COLO668 (cell line): Measurements from ENCODE around the gene ASTN1.

Experiments
- DNase-seq: peaks from one replicate; lab custom pipeline; 2025; ENCODE audit not compliant: unreplicated experiment; lab: John Stamatoyannopoulos, UW

Gene ASTN1

GRCh38 chr1:177165069-177165439 lies 542 bp upstream of the ASTN1 start:
- no peak for DNase-seq

- DNase-seq = peak; percentile 48
These were observed 600 bp downstream of the ASTN1 start for GRCh38 chr1:177163844-177164379.

GRCh38 chr1:177162243-177162642 lies 2.3 kb downstream of the ASTN1 start:
- no peak for DNase-seq

GRCh38 chr1:177146499-177146898 lies 18.0 kb downstream of the ASTN1 start:
- no peak for DNase-seq

GRCh38 chr1:177145106-177146070 lies 19.1 kb downstream of the ASTN1 start:
- no peak for DNase-seq

- no peak for DNase-seq
These were observed 21.7 kb downstream of the ASTN1 start for GRCh38 chr1:177142791-177143271.

- no peak for DNase-seq
These were observed 22.5 kb downstream of the ASTN1 start for GRCh38 chr1:177142010-177142409.

- DNase-seq = no peak
These were observed 26.2 kb downstream of the ASTN1 start for GRCh38 chr1:177138347-177138746.

GRCh38 chr1:177137814-177138213 lies 26.7 kb downstream of the ASTN1 start:
- DNase-seq = no peak

- DNase-seq = no peak
These were observed 29.3 kb downstream of the ASTN1 start for GRCh38 chr1:177135250-177135649.

GRCh38 chr1:177133977-177134538 lies 30.5 kb downstream of the ASTN1 start:
- DNase-seq = no peak

- DNase-seq = no peak
These were observed 32.4 kb downstream of the ASTN1 start for GRCh38 chr1:177132141-177132540.

GRCh38 chr1:177131723-177132122 lies 32.8 kb downstream of the ASTN1 start:
- DNase-seq = no peak

GRCh38 chr1:177130451-177130945 lies 34.0 kb downstream of the ASTN1 start:
- no peak for DNase-seq

- DNase-seq = no peak
These were observed 35.7 kb downstream of the ASTN1 start for GRCh38 chr1:177128665-177129281.

- DNase-seq = no peak
These were observed 38.2 kb downstream of the ASTN1 start for GRCh38 chr1:177126267-177126666.

- no peak for DNase-seq
These were observed 39.8 kb downstream of the ASTN1 start for GRCh38 chr1:177124577-177125278.

GRCh38 chr1:177122461-177123251 lies 41.9 kb downstream of the ASTN1 start:
- DNase-seq = no peak

GRCh38 chr1:177119311-177119710 lies 45.2 kb downstream of the ASTN1 start:
- no peak for DNase-seq

- no peak for DNase-seq
These were observed 45.6 kb downstream of the ASTN1 start for GRCh38 chr1:177118901-177119300.
